GM19438 (cell line): ENCODE measurements around the gene PPP1R13B.
A peak's percentile ranks its signal among the peaks of the same experiment; 100 is the strongest.

ENCODE experiments used
- ATAC-seq: cut with Tn5 transposase; IDR thresholded peaks from one replicate; pipeline ENCODE4 v1.9.1; 2021; ENCODE audit warnings: low read depth; ENCODE audit not compliant: unreplicated experiment

Gene PPP1R13B

GRCh38 chr14:103704708-103705107, 142.7 kb downstream of the PPP1R13B start:
- no peak for ATAC-seq

DNA sequence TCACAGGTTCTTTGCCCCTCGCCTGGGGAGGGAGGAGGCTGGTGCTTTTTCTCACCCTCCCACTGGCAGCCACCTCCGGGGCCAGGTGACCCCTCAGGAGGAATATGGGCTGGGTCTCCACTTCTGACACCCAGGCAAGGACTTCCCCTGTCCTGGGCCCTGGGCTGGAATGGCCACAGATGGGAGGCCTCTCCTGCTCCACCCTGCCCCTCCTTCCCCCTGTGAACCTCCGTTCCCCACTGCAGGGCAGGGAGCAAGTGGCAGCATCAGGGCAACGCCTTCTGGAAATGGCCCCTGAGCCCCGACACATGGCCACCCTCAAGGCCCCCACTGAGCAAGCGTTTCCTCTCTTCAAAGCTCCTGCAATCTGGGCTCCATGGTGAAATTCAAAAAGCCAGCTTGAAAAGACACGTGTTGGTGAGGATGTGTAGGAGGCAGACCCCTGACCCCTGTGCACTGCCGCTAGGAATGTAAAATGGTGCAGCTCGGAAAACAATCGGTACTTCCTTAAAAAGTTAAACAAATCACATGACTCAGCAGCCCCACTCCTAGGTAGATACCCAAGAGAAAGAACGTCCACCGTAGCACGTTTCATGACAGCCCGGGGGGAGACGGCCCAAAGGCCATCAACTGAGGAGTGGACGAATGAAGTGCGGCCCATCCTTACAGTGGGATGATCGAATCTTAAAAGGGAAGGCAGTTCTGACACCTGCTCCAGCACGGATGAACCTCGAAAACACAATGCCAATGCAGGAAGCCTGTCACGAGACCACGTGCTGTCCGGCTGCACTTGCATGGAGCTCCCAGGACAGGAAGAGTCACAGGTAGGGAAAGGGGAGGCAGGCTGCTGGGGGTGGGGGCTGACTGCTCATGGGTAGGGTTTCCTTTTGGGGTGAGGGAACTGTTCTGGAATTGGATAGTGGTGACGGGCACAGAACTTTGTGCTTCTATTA, 143.7 kb downstream of the PPP1R13B start:
- ATAC-seq: no peak

GRCh38 chr14:103702497-103703432, 144.6 kb downstream of the PPP1R13B start:
- no peak for ATAC-seq

- ATAC-seq: no peak
Measured at GRCh38 chr14:103702095-103702494, 145.3 kb downstream of the PPP1R13B start.

DNA sequence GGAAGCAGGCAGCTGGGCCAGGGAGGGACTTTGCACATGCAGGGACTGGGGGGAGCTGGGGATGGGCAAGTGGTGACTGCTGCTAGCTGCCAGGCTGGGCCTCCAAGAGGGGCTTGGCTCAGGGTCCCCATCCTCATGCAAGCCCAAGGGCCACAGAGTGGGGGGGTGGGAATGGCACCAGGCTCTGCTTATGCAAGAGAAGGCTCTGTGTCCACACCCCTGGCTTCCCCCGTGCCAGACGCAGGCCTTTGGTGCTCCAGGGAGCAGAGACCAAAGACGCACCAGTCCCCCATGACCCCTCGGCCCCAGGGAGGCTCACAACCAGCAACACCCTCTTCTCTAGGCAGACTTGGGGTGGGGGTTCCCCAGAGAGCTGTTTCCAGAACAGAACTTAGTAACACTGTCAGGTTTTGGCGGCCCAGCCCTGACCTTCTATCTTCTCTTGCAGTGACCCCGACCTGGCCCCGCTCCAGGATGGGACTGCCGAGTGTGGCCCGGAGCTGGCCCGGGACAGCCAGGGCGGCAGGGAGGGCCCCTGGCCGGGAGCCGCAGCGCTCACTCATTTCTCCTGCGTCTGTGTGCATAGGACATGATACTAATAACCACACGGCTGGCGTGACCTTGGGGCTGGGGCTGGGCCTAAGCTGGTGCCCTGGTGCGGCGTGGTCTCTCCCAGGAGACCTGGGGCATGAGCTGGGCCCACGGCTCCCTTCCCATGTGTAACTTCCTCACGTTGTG, 146.5 kb downstream of the PPP1R13B start:
- no peak for ATAC-seq

DNA sequence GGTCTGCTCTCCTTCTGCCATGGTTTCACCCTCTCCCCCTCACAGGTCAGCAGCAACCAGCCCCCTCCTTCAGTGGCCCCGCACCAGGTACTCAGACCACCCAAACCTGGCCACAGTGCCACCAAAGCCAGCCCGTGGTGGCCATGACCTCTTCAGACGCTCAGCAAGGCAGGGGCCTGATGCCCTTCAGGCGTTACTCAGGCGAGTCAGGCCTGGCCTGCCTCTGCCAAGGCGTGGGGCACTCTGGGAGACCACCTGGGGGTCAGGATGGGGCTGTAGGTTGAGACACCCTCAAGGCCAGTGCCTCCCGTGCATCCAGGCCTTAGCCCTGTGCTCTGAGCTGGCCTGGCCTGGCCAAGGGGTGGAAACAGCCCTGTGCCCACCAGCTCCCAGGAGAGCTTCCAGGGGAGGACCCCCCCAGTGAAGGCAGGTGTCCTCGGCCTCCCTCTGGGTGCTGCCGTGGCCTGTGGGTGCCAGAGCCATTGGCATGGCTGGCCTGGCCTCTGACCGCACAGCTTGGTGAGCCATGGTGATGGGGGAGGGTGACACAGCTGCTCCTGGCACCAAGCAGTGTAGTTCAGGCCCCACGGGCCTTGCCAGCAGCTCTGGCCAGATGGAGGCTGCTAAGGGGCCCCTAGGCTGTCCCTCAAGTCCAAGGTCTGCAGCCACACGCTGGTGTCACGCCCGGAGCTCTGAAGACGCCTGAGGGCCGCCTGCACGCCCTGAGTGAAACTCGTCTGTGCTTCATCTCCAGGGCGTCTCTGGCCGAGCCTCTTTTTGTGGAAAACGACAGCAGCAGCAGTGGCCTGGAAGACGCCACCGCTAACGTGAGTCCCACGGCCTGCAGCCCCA, 147.2 kb downstream of the PPP1R13B start:
- ATAC-seq: no peak

DNA sequence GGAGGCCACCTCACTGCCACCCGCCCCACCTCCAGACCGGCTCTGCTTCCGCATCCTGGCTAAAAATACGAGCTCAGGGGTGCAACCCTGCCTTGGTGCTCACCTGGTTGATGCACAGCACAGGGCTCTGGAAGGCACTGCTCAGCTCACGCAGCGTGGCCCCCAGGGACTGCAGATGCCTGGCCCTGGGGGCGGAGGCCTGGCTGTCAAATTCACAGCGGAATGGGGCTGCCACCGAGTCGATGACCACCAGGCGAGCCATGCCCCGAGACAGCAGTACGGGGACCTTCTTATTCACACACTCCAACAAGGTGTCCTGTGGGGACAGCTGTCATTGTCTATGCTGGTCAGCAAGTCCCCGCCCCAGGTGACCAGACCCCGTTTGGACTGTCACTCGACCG, 148.1 kb downstream of the PPP1R13B start:
- ATAC-seq: no peak

DNA sequence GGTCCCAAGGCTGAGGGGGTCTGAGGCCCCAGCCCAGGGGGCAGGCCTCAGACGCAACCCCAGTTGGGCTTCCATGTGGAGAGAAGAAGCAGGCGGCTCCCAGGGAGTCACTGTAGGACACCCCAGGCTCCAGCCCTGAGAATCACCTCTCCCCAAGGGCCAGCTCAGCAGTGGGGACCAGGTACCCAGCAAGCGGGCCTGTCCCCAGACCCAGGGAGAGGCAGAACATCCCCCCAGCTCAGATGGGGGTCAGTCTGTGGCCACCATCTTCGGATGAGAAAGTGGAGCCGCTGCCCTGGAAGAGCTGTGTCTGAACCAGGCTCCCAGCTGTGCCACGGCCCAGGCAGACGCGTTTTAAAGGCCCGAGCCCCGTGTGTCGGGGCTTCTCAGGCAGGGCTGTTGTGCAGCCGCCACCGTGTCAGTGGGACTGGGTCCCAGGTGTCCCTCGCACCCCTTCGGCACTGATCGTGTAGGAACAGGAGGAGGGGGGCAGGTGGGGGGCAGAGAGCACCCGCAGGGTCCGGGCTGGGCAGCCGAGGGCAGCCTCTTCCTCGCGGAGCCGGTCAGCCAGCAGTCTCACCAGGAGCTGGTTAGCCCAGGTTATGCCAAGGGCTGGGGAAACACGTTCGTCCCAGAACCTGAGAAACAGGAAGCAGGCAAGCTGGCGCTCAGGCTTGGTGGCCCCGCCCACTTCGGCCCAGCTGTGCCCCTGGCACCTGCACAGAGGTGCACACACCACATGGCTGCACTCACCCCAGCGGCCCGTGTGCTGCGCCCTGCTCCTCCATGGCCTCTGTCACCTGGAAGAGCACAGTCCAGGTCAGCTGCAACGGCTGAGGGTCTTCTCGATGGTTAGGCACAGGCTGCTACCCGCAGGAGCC, 148.8 kb downstream of the PPP1R13B start:
- ATAC-seq: no peak

DNA sequence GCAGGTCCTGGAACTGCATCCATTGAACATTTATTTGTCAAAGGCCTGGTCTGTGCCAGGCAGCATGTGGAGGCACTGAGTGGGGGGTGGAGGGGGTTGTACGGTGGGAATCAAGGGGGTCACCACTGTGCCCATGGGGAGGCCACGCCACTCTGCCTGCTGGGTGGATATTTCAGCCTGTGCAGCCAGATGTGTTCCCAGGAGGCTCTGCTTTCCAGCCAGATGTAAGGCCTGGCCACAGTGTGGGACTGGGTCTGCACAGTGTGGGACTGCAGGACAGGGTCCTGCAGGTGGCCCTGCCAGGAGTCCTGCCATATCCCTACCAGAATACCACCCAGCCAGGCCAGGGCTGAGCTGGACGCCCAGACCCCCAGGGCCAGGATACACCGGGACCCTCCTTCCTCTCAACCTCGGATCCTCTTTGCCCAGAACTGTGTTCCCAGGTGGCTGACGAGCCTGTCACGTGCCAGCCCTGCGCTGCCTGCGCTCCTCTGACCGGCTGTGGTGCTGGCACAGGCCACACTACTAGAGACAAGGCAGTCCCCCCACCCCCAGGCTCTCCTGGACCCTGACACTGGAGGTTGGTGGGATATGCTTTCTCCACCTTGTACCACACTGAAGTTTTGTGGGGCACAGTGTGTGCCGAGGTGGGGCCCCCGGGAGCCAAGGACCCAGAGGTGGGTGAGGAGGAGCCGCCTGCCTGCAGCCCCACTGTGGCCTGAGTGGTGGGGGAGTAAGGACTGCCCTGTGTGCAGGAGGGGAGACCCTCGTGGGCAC, 149.6 kb downstream of the PPP1R13B start:
- ATAC-seq: no peak

GRCh38 chr14:103697206-103697602, 150.2 kb downstream of the PPP1R13B start:
- ATAC-seq: no peak

DNA sequence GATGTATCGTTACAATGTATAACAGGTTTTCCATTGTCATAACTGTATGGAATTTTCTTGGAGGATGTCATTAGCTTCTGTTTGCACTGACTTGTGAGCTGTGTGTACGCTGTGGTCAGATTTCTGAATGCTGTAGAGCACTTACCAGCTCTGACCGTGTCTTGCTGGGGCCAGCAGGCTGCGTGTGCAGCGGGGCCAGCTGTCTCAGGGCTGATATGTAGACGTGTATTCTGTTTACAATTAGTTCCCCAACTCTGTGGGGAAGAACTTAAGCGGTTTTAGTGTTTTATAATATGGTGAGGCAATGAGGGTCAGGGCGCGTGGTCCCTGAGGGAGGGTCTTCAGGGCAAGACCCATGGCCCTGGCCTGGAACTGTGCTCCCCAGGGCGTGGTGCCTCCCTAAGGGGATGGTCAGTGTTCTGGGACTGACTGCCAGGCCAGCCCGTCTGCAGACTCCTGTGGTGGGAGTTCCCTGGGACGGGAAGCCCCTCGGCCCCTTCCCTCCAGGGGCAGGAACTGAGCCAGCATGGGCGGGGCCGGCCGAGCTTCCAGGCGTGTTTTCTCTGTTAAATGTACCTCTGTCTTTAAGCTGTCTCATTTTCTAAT, 150.8 kb downstream of the PPP1R13B start:
- ATAC-seq: no peak

DNA sequence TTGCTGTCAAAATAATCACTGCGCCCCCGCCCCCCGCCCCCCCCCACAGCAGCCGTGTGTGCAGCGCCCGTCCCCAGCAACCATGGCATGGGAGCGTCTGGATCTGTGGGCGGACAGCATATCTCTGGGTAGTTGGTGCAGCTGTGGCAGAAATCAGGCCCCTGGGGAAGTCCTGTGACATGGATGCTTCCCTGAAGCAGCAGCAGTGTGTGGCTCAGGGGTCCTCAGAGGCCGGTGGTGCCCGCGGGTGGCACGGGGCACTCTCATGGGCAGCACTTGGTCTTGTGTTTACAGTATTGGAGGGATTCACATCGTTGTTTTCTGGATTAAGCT, 151.3 kb downstream of the PPP1R13B start:
- ATAC-seq: no peak

DNA sequence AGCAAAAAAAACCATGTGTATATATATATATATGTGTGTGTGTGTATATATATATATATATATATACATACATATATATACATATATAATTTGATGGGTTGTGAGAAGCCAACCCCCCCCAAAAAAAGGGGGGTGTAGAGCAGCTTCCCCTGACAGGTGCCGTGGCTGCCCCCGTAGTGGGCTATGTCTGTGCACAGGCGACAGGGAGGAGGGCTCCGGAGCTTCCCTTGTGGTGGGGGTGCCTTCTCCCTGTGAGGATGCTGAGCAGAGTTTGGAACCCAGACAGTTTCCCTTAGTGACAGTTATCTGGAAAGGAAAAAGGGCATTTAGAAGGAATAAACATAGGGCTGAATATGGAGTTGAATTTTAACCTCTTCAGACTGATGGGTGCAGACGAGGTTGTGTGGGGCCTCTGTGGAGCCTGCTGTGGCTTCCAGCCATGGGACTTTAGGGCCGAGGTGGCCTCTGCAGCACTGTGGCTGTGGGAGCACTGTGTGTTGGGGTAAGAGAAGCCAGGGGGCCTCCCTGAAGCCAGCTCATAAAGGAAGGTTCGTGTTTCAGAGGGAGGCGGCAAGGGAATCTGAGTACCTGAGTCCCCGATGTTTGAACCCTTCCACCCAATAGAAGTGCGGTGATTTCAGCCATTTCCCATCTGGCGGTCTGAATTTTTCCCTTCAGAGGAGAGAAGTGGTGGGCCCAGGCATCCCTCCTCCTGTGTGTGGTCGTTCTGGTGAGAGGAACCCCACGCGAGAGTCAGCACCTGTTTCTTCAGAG, 151.9 kb downstream of the PPP1R13B start:
- no peak for ATAC-seq

- ATAC-seq: no peak
Measured at GRCh38 chr14:103694572-103695026, 152.8 kb downstream of the PPP1R13B start.

DNA sequence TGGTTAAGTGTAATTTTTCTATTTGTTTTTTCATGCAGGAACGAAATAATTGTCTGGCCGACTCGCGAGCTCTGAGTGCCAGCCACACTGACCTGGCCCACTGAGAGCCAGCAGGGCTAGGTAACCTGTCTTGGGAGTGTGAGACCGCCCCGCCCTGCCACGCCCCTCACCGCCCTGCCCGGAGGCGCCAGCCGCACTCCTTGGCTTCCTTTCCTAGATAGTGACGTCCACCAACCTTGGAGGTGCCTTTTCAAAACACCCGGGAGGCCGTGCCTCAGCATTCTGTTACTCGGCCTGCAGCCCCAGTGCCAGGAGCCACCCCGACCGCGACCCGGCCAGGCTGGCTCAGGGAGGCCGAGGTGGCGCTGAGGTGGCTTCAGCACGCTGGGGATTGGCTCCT, 153.9 kb downstream of the PPP1R13B start:
- ATAC-seq: no peak

DNA sequence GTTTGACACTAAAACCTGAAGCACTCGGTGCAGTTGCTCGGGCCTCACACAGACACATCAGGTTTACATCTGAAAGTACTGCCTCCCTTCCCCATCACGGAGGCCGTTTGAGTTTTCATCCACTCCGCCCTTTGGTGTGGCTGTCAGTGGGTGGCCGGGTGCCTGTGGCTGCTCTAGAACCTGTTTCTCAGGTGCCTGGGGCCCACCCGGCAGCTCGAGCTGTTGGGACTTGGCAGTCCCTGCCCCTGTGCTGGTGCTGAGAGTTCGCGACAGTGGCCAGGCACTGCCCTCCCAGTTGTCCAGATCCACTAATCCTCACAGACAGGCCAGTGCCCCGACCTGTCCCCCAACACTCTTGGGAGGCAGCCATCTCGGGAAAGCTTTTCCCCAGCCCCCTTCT, 154.5 kb downstream of the PPP1R13B start:
- no peak for ATAC-seq

- ATAC-seq: peak; percentile 9
Measured at GRCh38 chr14:103692159-103692558, 155.2 kb downstream of the PPP1R13B start.
